DOHH2 (cell line): ENCODE measurements around the gene NUP210.

Experiments used
- H3F3A ChIP-seq: fragments of 200-600 bp; sonication (generic), shearing (Covaris generic); 2 replicates; pipeline ENCODE4 v1.6.0; 2016; ENCODE audit warnings: antibody characterized with exemption, mild to moderate bottlenecking; ENCODE audit not compliant: control insufficient read depth, insufficient read depth
- H3K27ac ChIP-seq: fragments of 200-600 bp; sonication (generic); 2 replicates; pipeline ENCODE4 v1.5.1; 2014; ENCODE audit warnings: low read depth, mild to moderate bottlenecking, low read length, moderate library complexity
- H3K27me3 ChIP-seq: fragments of 200-600 bp; sonication (generic); 2 replicates; pipeline ENCODE4 v1.6.1; 2014; ENCODE audit warnings: mild to moderate bottlenecking, low read length, mixed read lengths; ENCODE audit not compliant: control insufficient read depth
- H3K36me3 ChIP-seq: fragments of 200-600 bp; sonication (generic); 2 replicates; pipeline ENCODE4 v1.6.1; 2014; ENCODE audit warnings: mild to moderate bottlenecking, low read length, moderate library complexity, mixed read lengths; ENCODE audit not compliant: control insufficient read depth
- H3K4me1 ChIP-seq: fragments of 200-600 bp; sonication (generic); 2 replicates; pipeline ENCODE4 v1.6.1; 2014; ENCODE audit warnings: mild to moderate bottlenecking, low read length, mixed read lengths; ENCODE audit not compliant: control insufficient read depth
- H3K4me2 ChIP-seq: fragments of 200-600 bp; sonication (generic); 2 replicates; pipeline ENCODE4 v1.6.0; 2014; ENCODE audit warnings: mild to moderate bottlenecking, low read length, moderate library complexity
- H3K4me3 ChIP-seq: fragments of 200-600 bp; sonication (generic); 2 replicates; pipeline ENCODE4 v1.5.1; 2014; ENCODE audit warnings: mild to moderate bottlenecking, low read length, mixed read lengths
- H3K79me2 ChIP-seq: fragments of 200-600 bp; sonication (generic); 2 replicates; pipeline ENCODE4 v1.6.1; 2014; ENCODE audit warnings: mild to moderate bottlenecking, low read length, mixed read lengths; ENCODE audit not compliant: control insufficient read depth
- H3K9me2 ChIP-seq: fragments of 200-600 bp; sonication (generic); replicated peaks from 2 replicates; pipeline ENCODE4 v1.6.1; 2014; ENCODE audit warnings: mild to moderate bottlenecking, low read length, mixed read lengths; ENCODE audit not compliant: control insufficient read depth
- H3K9me3 ChIP-seq: fragments of 200-600 bp; sonication (generic); 2 replicates; pipeline ENCODE4 v1.6.1; 2014; ENCODE audit warnings: antibody characterized with exemption, low read length, mixed read lengths; ENCODE audit not compliant: control insufficient read depth, insufficient read depth
- H4K20me1 ChIP-seq: fragments of 200-600 bp; sonication (generic); 2 replicates; pipeline ENCODE4 v1.6.0; 2014; ENCODE audit warnings: low read depth, mild to moderate bottlenecking, antibody characterized with exemption, low read length, moderate library complexity; ENCODE audit not compliant: control insufficient read depth, insufficient read depth
- CTCF ChIP-seq: fragments of 200-600 bp; sonication (generic); IDR thresholded peaks from one replicate; pipeline ENCODE4 v1.5.1; 2014; ENCODE audit warnings: antibody characterized with exemption, mild to moderate bottlenecking, low read depth, low read length; ENCODE audit not compliant: poor library complexity, severe bottlenecking
- EZH2phosphoT487 ChIP-seq: fragments of 200-600 bp; sonication (generic); IDR thresholded peaks from 2 replicates; pipeline ENCODE4 v1.6.1; 2017; ENCODE audit warnings: borderline replicate concordance, mild to moderate bottlenecking, antibody characterized with exemption, low read length, moderate library complexity, mixed read lengths

NUP210 gene

DNA sequence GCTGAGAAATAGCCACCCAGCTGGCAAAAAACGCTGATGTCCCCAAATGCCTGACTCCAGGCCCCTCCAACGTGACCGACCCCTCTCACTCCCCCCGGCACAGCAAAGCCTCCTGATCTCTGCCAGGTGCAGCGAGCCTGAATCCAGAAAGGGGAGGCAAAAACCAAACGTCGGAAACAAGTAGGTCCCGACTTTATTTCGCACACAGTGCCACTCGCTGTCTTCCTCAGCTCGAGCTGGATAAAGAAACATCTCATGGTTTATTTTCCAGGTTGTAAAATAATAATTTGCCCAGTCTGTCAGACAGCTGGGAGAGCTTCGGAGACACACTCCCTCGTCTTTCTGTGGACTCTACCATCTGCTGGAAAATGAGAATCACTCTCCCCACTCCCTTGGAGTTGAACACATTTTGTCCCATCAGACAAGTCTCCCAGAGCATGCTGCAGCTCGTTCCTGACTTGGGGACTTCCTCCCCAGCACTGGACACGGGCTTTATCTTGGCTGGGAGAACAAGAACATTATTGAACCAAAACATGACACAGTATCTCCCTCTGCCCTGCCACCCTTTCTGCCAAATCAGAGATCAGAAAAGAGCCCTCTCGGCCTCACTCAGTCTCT, 142.8 kb downstream of the NUP210 start:
- Histone ChIP-seq H3K9me2 (no peaks in the 10 kb centered on the region), H3K4me1 (no peaks in the 10 kb centered on the region), H3K36me3 (no peaks in the 10 kb centered on the region), H3F3A (no peaks in the 10 kb centered on the region), H3K27me3 (peaks cover 24% of the 10 kb centered on the region), H3K27ac (no peak overlapping the region), H3K4me3 (no peak overlapping the region), H3K4me2 (no peak overlapping the region), H3K79me2 (no peaks in the 10 kb centered on the region), H4K20me1 (no peaks in the 10 kb centered on the region), H3K9me3 (no peaks in the 10 kb centered on the region)
- TF ChIP-seq EZH2phosphoT487 (no peak), CTCF (no peak)

DNA sequence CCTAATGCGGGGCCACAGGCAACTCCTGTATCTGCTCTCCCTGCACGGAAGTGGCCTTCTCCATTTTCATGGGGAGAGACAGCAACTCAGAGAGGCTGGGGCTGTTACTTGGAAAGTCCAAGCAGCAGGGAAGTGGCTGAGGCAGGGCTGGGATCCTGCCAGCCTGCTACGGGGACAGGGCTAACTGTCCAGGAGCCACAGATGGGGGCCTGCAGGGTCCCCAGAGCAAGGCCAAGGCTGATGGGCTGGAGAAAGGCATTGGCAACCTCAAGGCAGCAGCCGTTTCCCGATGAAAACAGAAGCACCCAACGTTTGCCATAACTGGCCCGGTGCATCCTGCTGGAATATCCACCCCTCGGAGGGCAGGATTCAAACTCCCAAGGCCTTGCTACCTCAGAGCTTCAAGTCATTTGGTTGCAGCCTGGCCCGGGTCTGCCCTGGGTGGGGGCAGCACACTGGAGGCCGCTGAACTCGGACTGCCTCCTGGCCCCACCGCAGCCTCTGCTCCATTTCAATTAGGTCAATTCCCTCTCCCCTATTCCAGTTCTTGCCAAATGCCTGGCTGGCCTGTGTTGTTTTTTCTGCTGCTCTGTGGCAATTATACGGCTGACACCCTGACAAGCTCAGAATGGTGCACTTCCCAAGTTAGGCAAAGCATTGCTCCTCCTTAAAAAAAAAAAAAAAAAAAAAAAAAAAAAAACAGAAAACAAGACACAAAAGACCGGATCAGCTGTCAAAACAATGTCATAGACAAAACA, 143.5 kb downstream of the NUP210 start:
- Histone ChIP-seq H3K36me3 (no peaks in the 10 kb centered on the region), H3K9me2 (no peaks in the 10 kb centered on the region), H3K4me2 (no peak overlapping the region), H3K79me2 (no peaks in the 10 kb centered on the region), H4K20me1 (no peaks in the 10 kb centered on the region), H3K4me1 (no peaks in the 10 kb centered on the region), H3F3A (no peaks in the 10 kb centered on the region), H3K4me3 (no peak overlapping the region), H3K9me3 (no peaks in the 10 kb centered on the region), H3K27me3 (peaks cover 27% of the 10 kb centered on the region), H3K27ac (no peak overlapping the region)
- TF ChIP-seq EZH2phosphoT487 (no peak), CTCF (no peak)

DNA sequence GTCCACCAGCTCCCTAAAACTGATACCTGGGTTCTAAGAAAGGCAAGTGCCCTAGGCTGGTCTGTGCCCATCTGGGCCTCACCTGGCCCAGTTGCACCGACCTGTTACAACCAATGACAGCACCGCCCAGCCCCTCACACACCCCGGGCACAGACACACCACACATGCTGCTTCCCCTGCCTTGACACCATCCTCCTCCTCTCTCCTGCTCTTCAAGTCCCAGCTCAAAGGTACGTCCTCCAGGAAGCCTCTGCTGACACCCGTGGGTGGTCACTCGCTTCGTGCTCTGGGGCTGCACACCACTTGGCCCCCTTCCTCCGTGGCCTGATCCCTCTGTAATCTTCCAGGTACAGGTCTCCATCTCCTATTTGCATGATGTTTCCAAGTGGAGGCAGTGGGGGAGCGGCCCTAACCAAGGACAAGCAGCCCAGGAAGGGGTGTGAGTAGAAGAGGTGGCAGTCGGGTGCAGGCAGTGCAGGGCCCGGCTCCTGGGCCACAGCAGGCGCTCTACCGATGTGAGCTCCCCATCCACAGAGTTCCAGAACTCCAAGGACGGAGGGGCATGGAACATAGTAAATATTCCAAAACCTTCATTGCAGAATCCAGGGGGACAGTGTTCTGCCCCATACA, 144.6 kb downstream of the NUP210 start:
- H3K27ac ChIP-seq: no peak overlapping the region
- no peak overlapping the region for H3K4me2 ChIP-seq
- TF ChIP-seq EZH2phosphoT487: no peak
- TF ChIP-seq CTCF: no peak
- no peaks in the 10 kb centered on the region for H4K20me1 ChIP-seq
- H3K9me3 ChIP-seq: no peaks in the 10 kb centered on the region
- peaks cover 27% of the 10 kb centered on the region for H3K27me3 ChIP-seq
- no peaks in the 10 kb centered on the region for H3K79me2 ChIP-seq
- H3F3A ChIP-seq: no peaks in the 10 kb centered on the region
- H3K4me1 ChIP-seq: no peaks in the 10 kb centered on the region
- H3K4me3 ChIP-seq: no peak overlapping the region
- H3K9me2 ChIP-seq: no peaks in the 10 kb centered on the region
- no peaks in the 10 kb centered on the region for H3K36me3 ChIP-seq
